Muscle of leg (tissue), 11 donors: ENCODE measurements around the gene ANKRD39. TPM values are rescaled to one million over a fixed set of nuclear protein-coding genes. Genes with fewer than 3 reads are reported as not detected.

Experiments
- DNase-seq: peaks from one replicate; pipeline ENCODE4 v3.0.0; 2013
- H3K27ac ChIP-seq: one replicate; pipeline ENCODE4 v1.5.1; 2013; ENCODE audit warnings: mild to moderate bottlenecking, low read length, control low read depth
- H3K27me3 ChIP-seq: one replicate; pipeline ENCODE4 v1.6.1; 2013; ENCODE audit warnings: low read length; ENCODE audit not compliant: control insufficient read depth, insufficient read depth
- H3K36me3 ChIP-seq: one replicate; pipeline ENCODE4 v1.6.1; 2013; ENCODE audit warnings: low read length; ENCODE audit not compliant: control insufficient read depth, insufficient read depth
- H3K4me1 ChIP-seq: one replicate; pipeline ENCODE4 v1.6.1; 2013; ENCODE audit warnings: low read length; ENCODE audit not compliant: control insufficient read depth, insufficient read depth
- H3K4me3 ChIP-seq: one replicate; pipeline ENCODE4 v1.5.1; 2013; ENCODE audit warnings: low read length, control low read depth
- H3K9me3 ChIP-seq: replicated peaks from 2 replicates; pipeline ENCODE4 v1.6.1; 2013; ENCODE audit warnings: low read depth, low read length; ENCODE audit not compliant: control insufficient read depth
- WGBS: methylation state at CpG from one replicate; pipeline ENCODE4 v1.1.5; 2013; ENCODE audit warnings: missing lambda C conversion rate; ENCODE audit not compliant: insufficient coverage; 5-methylcytosine and 5-hydroxymethylcytosine counted together
- polyA plus RNA-seq, 8 donors: library from polyadenylated mRNA; unstranded; fragments of 120-200 nt; gene quantifications; one replicate each; pipeline versions ENCODE4 v1.2.1 to v1.2.3, GENCODE V29; 2013; ENCODE audit warnings: inconsistent platforms in 1 of 8, low replicate concordance in 1 of 8; ENCODE audit not compliant: insufficient read length in 8 of 8, insufficient read depth in 1 of 8
- total RNA-seq: library from RNA; stranded (reverse); fragments of 120-200 nt; gene quantifications from one replicate; pipeline ENCODE4 v1.2.4, GENCODE V29; 2013

ANKRD39 gene
- total and polyA plus RNA-seq, 9 donors, result 5.9 to 7.7 (median 7.0) TPM

DNA sequence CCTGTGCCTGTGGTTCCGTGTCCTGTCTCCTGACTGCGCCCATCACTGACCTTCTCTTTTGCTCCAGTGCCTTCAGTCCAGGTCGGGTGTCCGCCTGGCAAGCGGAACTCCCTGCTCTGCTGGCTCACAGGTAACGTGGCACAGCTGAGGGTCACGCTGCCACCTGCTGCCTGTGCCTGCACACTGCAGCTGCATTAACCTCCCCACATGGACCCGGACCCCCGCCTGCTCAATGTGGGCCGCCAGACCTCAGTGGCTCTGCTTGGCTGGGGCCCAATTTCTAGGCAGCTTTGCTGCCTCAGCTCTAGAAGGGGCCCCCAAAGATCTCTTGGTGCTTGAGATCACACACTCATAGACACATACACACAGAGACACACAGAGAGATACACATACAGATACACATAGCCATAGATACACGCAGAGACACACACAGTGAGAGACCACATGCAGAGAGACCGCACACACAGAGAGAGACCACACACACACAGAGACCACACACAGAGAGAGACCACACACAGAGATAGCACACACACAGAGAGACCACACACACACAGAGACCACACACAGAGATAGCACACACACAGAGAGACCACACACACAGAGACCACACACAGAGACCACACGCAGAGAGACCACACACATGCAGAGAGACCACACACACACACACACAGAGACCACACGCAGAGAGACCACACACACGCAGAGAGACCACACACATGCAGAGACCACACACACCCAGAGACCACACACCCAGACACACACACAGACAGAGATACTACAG, 56.6 kb downstream of the ANKRD39 start:
- no peak overlapping the region for H3K27ac ChIP-seq
- peak; percentile 70 for DNase-seq
- H3K4me1 ChIP-seq, result peaks cover 8% of the 10 kb centered on the region
- WGBS, result 46% methylated on average over 14 of the region's 15 CpGs
- H3K9me3 ChIP-seq, result no peaks in the 10 kb centered on the region
- peaks cover 50% of the 10 kb centered on the region for H3K36me3 ChIP-seq
- H3K27me3 ChIP-seq, result no peaks in the 10 kb centered on the region
- H3K4me3 ChIP-seq, result no peak overlapping the region

DNA sequence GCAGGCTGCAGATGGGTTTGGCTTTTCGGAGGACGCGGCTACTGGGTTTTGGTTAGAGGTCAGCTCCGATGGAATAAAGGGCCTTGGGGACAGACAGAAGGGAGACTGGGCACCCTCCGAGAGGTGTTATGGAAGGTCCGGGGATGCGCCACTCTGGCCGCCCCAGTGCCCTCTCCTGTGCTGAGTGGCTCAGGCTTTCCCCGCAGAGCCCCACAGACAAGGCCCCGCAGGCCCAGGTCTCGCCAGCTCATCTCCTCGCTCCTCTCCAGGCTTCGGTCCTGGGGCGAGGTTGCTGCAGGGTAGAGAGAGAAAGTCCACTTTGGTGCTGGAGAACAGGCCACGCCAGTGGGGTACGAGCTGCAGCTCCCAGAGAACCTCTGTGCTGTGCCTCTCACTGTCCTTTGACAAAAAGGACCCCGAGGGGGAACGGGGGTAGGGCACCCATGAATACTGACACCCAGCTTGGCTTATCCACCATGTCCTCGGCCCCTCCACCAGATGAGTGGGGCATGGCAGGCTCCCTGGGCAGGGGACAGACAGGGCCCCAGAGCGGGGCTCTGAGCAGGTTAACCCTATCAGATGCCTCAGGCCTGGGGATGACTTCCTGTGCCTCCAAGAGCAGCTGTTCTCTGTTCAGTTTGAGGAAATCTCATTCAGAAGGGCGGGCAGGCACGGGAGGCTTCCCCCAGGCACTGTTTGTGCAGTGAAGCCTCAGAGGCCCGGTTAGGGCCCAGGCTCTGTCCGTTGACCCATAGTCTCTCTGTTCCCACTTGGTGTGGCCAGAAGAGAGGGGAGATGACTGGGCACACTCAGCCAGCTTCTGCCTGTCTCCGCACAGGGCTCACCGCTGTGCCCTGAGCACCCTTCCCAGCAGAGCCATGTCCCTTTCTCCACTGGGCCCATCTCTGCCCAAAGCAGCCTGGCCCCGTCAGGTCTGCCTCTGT, 57.5 kb downstream of the ANKRD39 start:
- no peak for DNase-seq
- Histone ChIP-seq H3K36me3 (peaks cover 50% of the 10 kb centered on the region), H3K4me3 (no peak overlapping the region), H3K4me1 (peaks cover 8% of the 10 kb centered on the region), H3K27me3 (no peaks in the 10 kb centered on the region), H3K9me3 (no peaks in the 10 kb centered on the region), H3K27ac (no peak overlapping the region)
- WGBS, result 86% methylated on average over 24 of the region's 27 CpGs

DNA sequence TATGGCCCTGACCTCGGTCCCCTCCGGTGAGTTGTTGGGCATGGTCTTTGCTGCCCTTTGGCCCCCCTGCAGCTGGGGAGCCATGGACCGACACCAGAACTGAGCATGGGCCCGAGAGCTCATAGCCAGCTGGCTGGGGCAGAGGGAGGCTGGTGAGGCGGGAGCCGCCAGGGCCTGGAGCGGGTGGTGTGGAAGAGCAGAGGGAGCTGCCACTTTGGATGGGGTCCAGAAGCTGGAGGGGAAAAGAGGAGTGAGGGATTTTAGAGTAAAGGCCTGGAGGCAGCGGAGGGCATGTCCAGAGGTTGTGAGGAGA, 58.2 kb downstream of the ANKRD39 start:
- no peak overlapping the region for H3K27ac ChIP-seq
- peaks cover 8% of the 10 kb centered on the region for H3K4me1 ChIP-seq
- peaks cover 50% of the 10 kb centered on the region for H3K36me3 ChIP-seq
- 83% methylated on average over 8 of the region's 8 CpGs for WGBS
- no peaks in the 10 kb centered on the region for H3K27me3 ChIP-seq
- DNase-seq, result no peak
- no peak overlapping the region for H3K4me3 ChIP-seq
- H3K9me3 ChIP-seq, result no peaks in the 10 kb centered on the region

DNA sequence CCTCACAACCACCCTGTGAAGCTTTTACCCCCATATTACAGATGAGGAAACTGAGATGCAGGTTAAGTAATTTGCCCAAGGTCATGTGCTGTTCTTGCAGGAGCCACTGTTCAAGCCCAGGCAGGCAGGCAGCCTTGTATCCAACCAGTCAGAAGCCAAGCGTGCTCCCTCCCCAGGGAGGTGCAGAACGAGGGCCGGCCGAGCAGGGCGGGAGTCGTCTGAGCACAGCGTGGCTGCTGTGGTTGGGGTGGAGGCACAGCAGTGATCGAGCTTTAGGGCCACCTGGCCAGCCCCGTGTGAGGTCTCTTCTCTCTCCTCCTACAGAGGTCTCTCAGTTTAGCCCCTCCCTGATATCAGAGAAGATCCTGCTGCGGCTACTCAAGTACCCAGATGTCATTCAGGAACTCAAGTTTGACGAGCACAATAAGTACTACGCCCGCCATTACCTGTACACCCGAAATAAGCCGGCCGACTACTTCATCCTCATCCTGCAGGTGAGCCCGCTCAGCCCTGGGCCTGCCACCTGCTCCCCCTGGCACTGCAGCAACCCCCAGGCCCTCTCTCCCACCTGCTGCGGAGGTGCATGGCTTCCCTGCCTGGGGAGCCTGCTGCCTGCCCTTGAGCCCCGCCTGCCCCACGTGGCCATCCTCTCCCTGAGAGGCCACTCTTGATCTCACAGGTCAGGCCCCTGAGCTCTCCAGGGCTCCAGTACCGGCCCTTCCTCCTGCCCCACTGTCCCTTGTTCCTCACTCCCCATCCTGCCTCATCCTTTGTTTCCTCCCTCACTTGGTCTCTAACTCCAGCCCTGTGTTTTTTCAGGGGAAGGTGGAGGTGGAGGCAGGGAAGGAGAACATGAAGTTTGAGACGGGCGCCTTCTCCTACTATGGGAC, 58.8 kb downstream of the ANKRD39 start:
- H3K27me3 ChIP-seq, result no peaks in the 10 kb centered on the region
- H3K36me3 ChIP-seq, result peaks cover 50% of the 10 kb centered on the region
- 89% methylated on average over 15 of the region's 23 CpGs for WGBS
- H3K4me3 ChIP-seq, result no peak overlapping the region
- DNase-seq, result no peak
- H3K9me3 ChIP-seq, result no peaks in the 10 kb centered on the region
- H3K27ac ChIP-seq, result no peak overlapping the region
- H3K4me1 ChIP-seq, result peaks cover 8% of the 10 kb centered on the region

Other genes starting within 250 kb of the ANKRD39 start
- 32.2 TPM for gene KANSL3, start 219.7 kb downstream of the ANKRD39 start, total RNA-seq
- 10 to 100 TPM; 26.2 to 35.3 (median 30.3) TPM for gene KANSL3, start 219.7 kb downstream of the ANKRD39 start, polyA plus RNA-seq
- gene FER1L5, start 215.3 kb downstream of the ANKRD39 start, total RNA-seq, result 0.98 TPM
- 1 to 10 TPM in 5 of 8 donors, under 1 TPM in 3; 0.17 to 3.9 (median 1.1) TPM for gene FER1L5, start 215.3 kb downstream of the ANKRD39 start, polyA plus RNA-seq
- gene LMAN2L, start 118.0 kb downstream of the ANKRD39 start, total RNA-seq, result 27.4 TPM
- 10 to 100 TPM; 22.5 to 30.3 (median 27.7) TPM for gene LMAN2L, start 118.0 kb downstream of the ANKRD39 start, polyA plus RNA-seq
- gene CNNM4, start 97.1 kb downstream of the ANKRD39 start, total RNA-seq, result 14.9 TPM
- gene CNNM4, start 97.1 kb downstream of the ANKRD39 start, polyA plus RNA-seq, result 10 to 100 TPM; 19.9 to 30.0 (median 25.0) TPM
- 4.9 TPM for gene CNNM3, start 41.7 kb downstream of the ANKRD39 start, total RNA-seq
- 10 to 100 TPM; 13.5 to 22.2 (median 16.9) TPM for gene CNNM3, start 41.7 kb downstream of the ANKRD39 start, polyA plus RNA-seq
- 6.5 TPM for gene ANKRD23, start 14.0 kb downstream of the ANKRD39 start, total RNA-seq
- 1 to 10 TPM; 4.1 to 8.1 (median 7.0) TPM for gene ANKRD23, start 14.0 kb downstream of the ANKRD39 start, polyA plus RNA-seq
- 26.3 TPM for gene SEMA4C, start 12.1 kb upstream of the ANKRD39 start, total RNA-seq
- 10 to 100 TPM; 28.6 to 39.1 (median 33.7) TPM for gene SEMA4C, start 12.1 kb upstream of the ANKRD39 start, polyA plus RNA-seq
- 0.40 TPM for gene FAM178B, start 128.6 kb upstream of the ANKRD39 start, total RNA-seq
- 1 to 10 TPM in 4 of 8 donors, under 1 TPM in 4; 0.38 to 1.3 (median 0.94) TPM for gene FAM178B, start 128.6 kb upstream of the ANKRD39 start, polyA plus RNA-seq
- gene FAHD2B, start 236.9 kb upstream of the ANKRD39 start, total RNA-seq, result 9.6 TPM
- gene FAHD2B, start 236.9 kb upstream of the ANKRD39 start, polyA plus RNA-seq, result 10 to 100 TPM in 5 of 8 donors, 1 to 10 TPM in 3; 5.1 to 14.0 (median 11.6) TPM